Measurements from ENCODE around the gene RARS2. TPM values are rescaled to one million over a fixed set of nuclear protein-coding genes. Genes with fewer than 3 reads are reported as not detected.

RARS2 gene
- total RNA-seq, 3 donors from 2014 or later = 29.3 to 33.1 (median 30.5) TPM

GRCh38 chr6:87555506-87555905 lies 34.3 kb downstream of the RARS2 start:
- H3K27me3 ChIP-seq = no peaks in the 10 kb centered on the region
- no peaks in the 10 kb centered on the region for H3K9me3 ChIP-seq
- intact Hi-C loops (cut with DNase I; ENCODE audit: low total_unique reads) = no loop called here
- DNase-seq (ENCODE audit: low spot score in 2 of 2) = no peak
- H3K4me3 ChIP-seq = no peak overlapping the region
- H3K36me3 ChIP-seq = no peaks in the 10 kb centered on the region
- TF ChIP-seq POLR2AphosphoS5 (IDR thresholded peaks at IDR 0.05) (no peak), POLR2A (IDR thresholded peaks at IDR 0.05) (no peak)
- TF ChIP-seq, protein P1, sequence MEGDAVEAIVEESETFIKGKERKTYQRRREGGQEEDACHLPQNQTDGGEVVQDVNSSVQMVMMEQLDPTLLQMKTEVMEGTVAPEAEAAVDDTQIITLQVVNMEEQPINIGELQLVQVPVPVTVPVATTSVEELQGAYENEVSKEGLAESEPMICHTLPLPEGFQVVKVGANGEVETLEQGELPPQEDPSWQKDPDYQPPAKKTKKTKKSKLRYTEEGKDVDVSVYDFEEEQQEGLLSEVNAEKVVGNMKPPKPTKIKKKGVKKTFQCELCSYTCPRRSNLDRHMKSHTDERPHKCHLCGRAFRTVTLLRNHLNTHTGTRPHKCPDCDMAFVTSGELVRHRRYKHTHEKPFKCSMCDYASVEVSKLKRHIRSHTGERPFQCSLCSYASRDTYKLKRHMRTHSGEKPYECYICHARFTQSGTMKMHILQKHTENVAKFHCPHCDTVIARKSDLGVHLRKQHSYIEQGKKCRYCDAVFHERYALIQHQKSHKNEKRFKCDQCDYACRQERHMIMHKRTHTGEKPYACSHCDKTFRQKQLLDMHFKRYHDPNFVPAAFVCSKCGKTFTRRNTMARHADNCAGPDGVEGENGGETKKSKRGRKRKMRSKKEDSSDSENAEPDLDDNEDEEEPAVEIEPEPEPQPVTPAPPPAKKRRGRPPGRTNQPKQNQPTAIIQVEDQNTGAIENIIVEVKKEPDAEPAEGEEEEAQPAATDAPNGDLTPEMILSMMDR (IDR thresholded peaks at IDR 0.05) = no peak
- H3K4me1 ChIP-seq = no peaks in the 10 kb centered on the region
- H3K27ac ChIP-seq = no peak overlapping the region

GRCh38 chr6:87553159-87553765 lies 36.5 kb downstream of the RARS2 start:
- intact Hi-C loops (cut with DNase I; ENCODE audit: low total_unique reads) = no loop called here
- Histone ChIP-seq H3K9me3 (no peaks in the 10 kb centered on the region), H3K27ac (no peak overlapping the region), H3K27me3 (no peaks in the 10 kb centered on the region), H3K4me1 (no peaks in the 10 kb centered on the region), H3K36me3 (no peaks in the 10 kb centered on the region), H3K4me3 (no peak overlapping the region)
- no peak for DNase-seq (ENCODE audit: low spot score in 2 of 2)
- no peak for TF ChIP-seq POLR2A (IDR thresholded peaks at IDR 0.05)
- TF ChIP-seq, protein P1 (IDR thresholded peaks at IDR 0.05) = no peak
- no peak for TF ChIP-seq POLR2AphosphoS5 (IDR thresholded peaks at IDR 0.05)

DNA sequence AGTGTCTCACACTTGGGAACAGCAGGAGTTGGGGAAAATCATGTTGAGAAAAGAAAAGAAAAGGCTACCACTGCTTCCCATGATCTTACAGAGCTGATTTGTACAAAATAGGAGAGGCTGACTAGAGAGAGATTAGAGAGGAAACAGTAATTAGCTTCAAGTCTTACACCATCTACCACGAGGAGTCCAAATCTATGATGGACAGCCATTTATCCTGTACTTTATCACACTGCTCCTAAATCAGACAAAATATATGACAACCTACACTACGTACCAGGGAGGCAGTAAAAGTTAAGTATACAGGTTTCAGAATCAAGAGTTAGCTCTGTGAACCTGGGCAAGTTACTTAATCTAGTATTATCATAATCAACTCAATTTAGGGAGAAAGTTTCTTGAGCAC lies 38.0 kb downstream of the RARS2 start:
- Histone ChIP-seq H3K9me3 (no peaks in the 10 kb centered on the region), H3K27ac (no peak overlapping the region), H3K27me3 (no peaks in the 10 kb centered on the region), H3K4me3 (no peak overlapping the region), H3K4me1 (no peaks in the 10 kb centered on the region), H3K36me3 (no peaks in the 10 kb centered on the region)
- no peak for DNase-seq (ENCODE audit: low spot score in 2 of 2)
- intact Hi-C loops (cut with DNase I; ENCODE audit: low total_unique reads) = no loop called here
- TF ChIP-seq, protein P1 (IDR thresholded peaks at IDR 0.05) = no peak
- TF ChIP-seq POLR2A (IDR thresholded peaks at IDR 0.05) (no peak), POLR2AphosphoS5 (IDR thresholded peaks at IDR 0.05) (no peak)

GRCh38 chr6:87544474-87544735 lies 45.4 kb downstream of the RARS2 start:
- DNase-seq (ENCODE audit: low spot score in 2 of 2) = no peak
- no peaks in the 10 kb centered on the region for H3K36me3 ChIP-seq
- H3K9me3 ChIP-seq = no peaks in the 10 kb centered on the region
- no peak overlapping the region for H3K4me3 ChIP-seq
- intact Hi-C loops (cut with DNase I; ENCODE audit: low total_unique reads) = no loop called here
- H3K27ac ChIP-seq = no peak overlapping the region
- H3K4me1 ChIP-seq = no peaks in the 10 kb centered on the region
- TF ChIP-seq, protein P1 (IDR thresholded peaks at IDR 0.05) = no peak
- TF ChIP-seq POLR2A (IDR thresholded peaks at IDR 0.05) = no peak
- TF ChIP-seq POLR2AphosphoS5 (IDR thresholded peaks at IDR 0.05) = no peak
- no peaks in the 10 kb centered on the region for H3K27me3 ChIP-seq

DNA sequence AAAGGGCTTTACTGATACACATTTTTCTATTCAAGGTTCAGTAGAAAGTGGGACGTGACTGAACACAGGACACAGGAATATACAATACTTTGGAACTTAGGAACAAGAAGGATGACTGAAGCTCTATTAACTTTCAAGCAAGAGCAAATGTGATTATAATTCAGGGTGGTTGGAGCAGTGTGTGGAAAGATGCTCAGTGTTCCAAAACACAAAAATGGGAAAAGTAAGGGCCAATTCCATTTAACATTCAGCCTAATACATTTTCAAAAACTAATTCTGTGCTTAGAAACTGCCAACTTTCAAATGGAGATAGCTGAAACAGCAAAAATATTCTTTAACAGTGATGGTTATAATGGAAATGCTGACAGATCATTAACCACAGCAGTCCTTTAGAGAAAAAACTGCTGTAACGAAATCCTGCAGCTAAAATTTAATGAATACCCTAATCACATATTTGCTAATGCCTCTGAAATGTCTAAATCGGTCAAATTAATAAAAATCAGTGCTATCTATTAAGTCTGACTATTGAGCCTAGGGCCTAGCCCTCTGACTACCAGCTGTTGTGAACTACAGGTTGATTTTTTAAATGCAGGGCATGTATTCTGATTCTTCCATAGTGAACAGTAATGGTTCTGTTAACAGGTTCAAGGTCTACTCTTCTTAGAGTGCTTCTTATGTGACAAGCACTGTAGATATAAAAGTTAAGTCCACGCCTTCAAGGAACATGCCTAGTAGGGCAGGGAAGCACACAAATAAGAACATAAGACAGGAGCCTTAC lies 45.9 kb downstream of the RARS2 start:
- no peak for DNase-seq (ENCODE audit: low spot score in 2 of 2)
- intact Hi-C loops (cut with DNase I; ENCODE audit: low total_unique reads) = no loop called here
- Histone ChIP-seq H3K9me3 (no peaks in the 10 kb centered on the region), H3K36me3 (no peaks in the 10 kb centered on the region), H3K27me3 (no peaks in the 10 kb centered on the region), H3K4me3 (no peak overlapping the region), H3K4me1 (no peaks in the 10 kb centered on the region), H3K27ac (no peak overlapping the region)
- TF ChIP-seq POLR2A (IDR thresholded peaks at IDR 0.05) = no peak
- TF ChIP-seq, protein P1 (IDR thresholded peaks at IDR 0.05) = no peak
- no peak for TF ChIP-seq POLR2AphosphoS5 (IDR thresholded peaks at IDR 0.05)
